ENCODE measurements around the gene CLK2.

DNA sequence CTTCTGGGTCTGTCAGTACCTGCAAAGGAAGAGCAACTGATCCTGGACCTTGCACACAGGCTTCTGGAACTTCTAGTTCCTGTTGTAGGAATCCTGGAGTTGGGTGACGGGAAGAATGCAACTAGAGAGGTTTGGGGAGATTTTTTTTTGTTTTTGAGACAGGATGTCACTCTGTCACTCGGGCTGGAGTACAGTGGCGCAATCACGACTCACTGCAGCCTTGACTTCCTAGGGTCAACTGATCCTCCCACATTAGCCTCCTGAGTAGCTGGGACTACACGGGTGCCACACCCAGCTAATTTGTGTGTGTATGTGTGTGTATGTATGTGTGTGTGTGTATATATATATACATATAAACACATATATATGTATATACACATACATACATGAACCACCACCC lies 36.9 kb downstream of the CLK2 start:
- TF ChIP-seq, protein P1, sequence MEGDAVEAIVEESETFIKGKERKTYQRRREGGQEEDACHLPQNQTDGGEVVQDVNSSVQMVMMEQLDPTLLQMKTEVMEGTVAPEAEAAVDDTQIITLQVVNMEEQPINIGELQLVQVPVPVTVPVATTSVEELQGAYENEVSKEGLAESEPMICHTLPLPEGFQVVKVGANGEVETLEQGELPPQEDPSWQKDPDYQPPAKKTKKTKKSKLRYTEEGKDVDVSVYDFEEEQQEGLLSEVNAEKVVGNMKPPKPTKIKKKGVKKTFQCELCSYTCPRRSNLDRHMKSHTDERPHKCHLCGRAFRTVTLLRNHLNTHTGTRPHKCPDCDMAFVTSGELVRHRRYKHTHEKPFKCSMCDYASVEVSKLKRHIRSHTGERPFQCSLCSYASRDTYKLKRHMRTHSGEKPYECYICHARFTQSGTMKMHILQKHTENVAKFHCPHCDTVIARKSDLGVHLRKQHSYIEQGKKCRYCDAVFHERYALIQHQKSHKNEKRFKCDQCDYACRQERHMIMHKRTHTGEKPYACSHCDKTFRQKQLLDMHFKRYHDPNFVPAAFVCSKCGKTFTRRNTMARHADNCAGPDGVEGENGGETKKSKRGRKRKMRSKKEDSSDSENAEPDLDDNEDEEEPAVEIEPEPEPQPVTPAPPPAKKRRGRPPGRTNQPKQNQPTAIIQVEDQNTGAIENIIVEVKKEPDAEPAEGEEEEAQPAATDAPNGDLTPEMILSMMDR (IDR thresholded peaks at IDR 0.05), result no peak
- TF ChIP-seq EZH2 (IDR thresholded peaks at IDR 0.05), result no peak

Measured in neural progenitor cell (in vitro differentiated cells).